IPS DF 6.9 (cell line): ENCODE results near the gene SEMA4A.
A peak's percentile ranks its signal among the peaks of the same experiment; 100 is the strongest.
"Not testable (repeated sequence)": the region's sequence is repeated elsewhere in the genome, so short reads cannot be mapped to it uniquely, and the experiment has no call there.

Experiments
- DNase-seq: peaks from one replicate; pipeline ENCODE4 v3.0.0-alpha.2; 2013; ENCODE audit warnings: low read depth, low spot score
- H3K27ac ChIP-seq: one replicate; pipeline ENCODE4 v1.5.1; 2013; ENCODE audit warnings: low read length, control low read depth
- H3K27me3 ChIP-seq: 2 replicates; pipeline ENCODE4 v1.6.1; 2013; ENCODE audit warnings: mild to moderate bottlenecking, low read length; ENCODE audit not compliant: control insufficient read depth, insufficient read depth
- H3K36me3 ChIP-seq: 2 replicates; pipeline ENCODE4 v1.6.1; 2013; ENCODE audit warnings: low read length; ENCODE audit not compliant: control insufficient read depth, insufficient read depth
- H3K4me1 ChIP-seq: 2 replicates; pipeline ENCODE4 v1.6.1; 2013; ENCODE audit warnings: low read length; ENCODE audit not compliant: control insufficient read depth, insufficient read depth
- H3K4me3 ChIP-seq: 2 replicates; pipeline ENCODE4 v1.5.1; 2013; ENCODE audit warnings: mild to moderate bottlenecking, low read length
- H3K9me3 ChIP-seq: 2 replicates; pipeline ENCODE4 v1.6.1; 2013; ENCODE audit warnings: low read length, inconsistent platforms; ENCODE audit not compliant: control insufficient read depth, insufficient read depth
- WGBS: extraction: QIAGEN DNeasy Blood & Tissue Kit; methylation state at CpG from one replicate; pipeline ENCODE4 v1.1.7; 2013; ENCODE audit warnings: mixed read lengths, missing lambda C conversion rate; ENCODE audit not compliant: insufficient read length, insufficient coverage; 5-methylcytosine and 5-hydroxymethylcytosine counted together

Gene SEMA4A

GRCh38 chr1:156165083-156165482 lies 11.7 kb downstream of the SEMA4A start:
- Histone ChIP-seq H3K4me1 (no peaks in the 10 kb centered on the region; the same call in 1 of the 2 replicates), H3K36me3 (no peaks in the 10 kb centered on the region), H3K27ac (no peak overlapping the region), H3K27me3 (no peaks in the 10 kb centered on the region), H3K4me3 (no peak overlapping the region), H3K9me3 (no peaks in the 10 kb centered on the region)
- WGBS, result no CpG with 5 or more reads among the region's 2 CpGs
- no peak for DNase-seq

- no peak for DNase-seq
- Histone ChIP-seq H3K27me3 (no peaks in the 10 kb centered on the region), H3K4me3 (no peak overlapping the region), H3K4me1 (no peaks in the 10 kb centered on the region), H3K36me3 (no peaks in the 10 kb centered on the region), H3K27ac (no peak overlapping the region), H3K9me3 (no peaks in the 10 kb centered on the region)
- WGBS, result no CpG with 5 or more reads among the region's 5 CpGs
These were observed 14.2 kb downstream of the SEMA4A start for GRCh38 chr1:156167536-156167935.

- Histone ChIP-seq H3K4me1 (peaks cover 2% of the 10 kb centered on the region; the same call in 1 of the 2 replicates), H3K9me3 (no peaks in the 10 kb centered on the region), H3K36me3 (0 out of 2 replicates have a peak, but pooled peaks cover 2% of the 10 kb centered on the region), H3K27me3 (no peaks in the 10 kb centered on the region), H3K27ac (no peak overlapping the region), H3K4me3 (no peak overlapping the region)
- WGBS, result no CpG with 5 or more reads among the region's 9 CpGs
- no peak for DNase-seq
These were observed 19.5 kb downstream of the SEMA4A start for GRCh38 chr1:156172696-156173470.

- no peaks in the 10 kb centered on the region for H3K9me3 ChIP-seq
- H3K27ac ChIP-seq, result no peak overlapping the region
- 0 out of 2 replicates have a peak, but pooled peaks cover 2% of the 10 kb centered on the region for H3K36me3 ChIP-seq
- H3K4me3 ChIP-seq, result no peak overlapping the region
- peaks cover 2% of the 10 kb centered on the region; the same call in 1 of the 2 replicates for H3K4me1 ChIP-seq
- H3K27me3 ChIP-seq, result no peaks in the 10 kb centered on the region
- no CpG with 5 or more reads among the region's 12 CpGs for WGBS
- DNase-seq, result no peak
These were observed 23.3 kb downstream of the SEMA4A start for GRCh38 chr1:156176610-156177210.

- H3K27me3 ChIP-seq, result no peaks in the 10 kb centered on the region
- H3K9me3 ChIP-seq, result no peaks in the 10 kb centered on the region
- 0 out of 2 replicates have a peak, but pooled peaks cover 2% of the 10 kb centered on the region for H3K36me3 ChIP-seq
- no CpG with 5 or more reads among the region's 7 CpGs for WGBS
- no peak overlapping the region for H3K27ac ChIP-seq
- H3K4me3 ChIP-seq, result no peak overlapping the region
- no peak for DNase-seq
- peaks cover 5% of the 10 kb centered on the region; the same call in 1 of the 2 replicates for H3K4me1 ChIP-seq
These were observed 24.7 kb downstream of the SEMA4A start for GRCh38 chr1:156177919-156178654.

- 0 out of 2 replicates have a peak, but pooled peaks cover 2% of the 10 kb centered on the region for H3K36me3 ChIP-seq
- H3K9me3 ChIP-seq, result no peaks in the 10 kb centered on the region
- H3K27ac ChIP-seq, result no peak overlapping the region
- H3K4me3 ChIP-seq, result no peak overlapping the region
- no peaks in the 10 kb centered on the region for H3K27me3 ChIP-seq
- H3K4me1 ChIP-seq, result peaks cover 5% of the 10 kb centered on the region; the same call in 1 of the 2 replicates
- WGBS, result no CpG with 5 or more reads among the region's 3 CpGs
- no peak for DNase-seq
These were observed 27.1 kb downstream of the SEMA4A start for GRCh38 chr1:156180471-156180870.

- not testable (repeated sequence) for H3K36me3 ChIP-seq, H3K27me3 ChIP-seq, DNase-seq, H3K9me3 ChIP-seq, H3K27ac ChIP-seq, H3K4me1 ChIP-seq, H3K4me3 ChIP-seq
- no CpG with 5 or more reads among the region's 8 CpGs for WGBS
These were observed 28.1 kb downstream of the SEMA4A start for GRCh38 chr1:156181391-156181924.

GRCh38 chr1:156182010-156182779 lies 28.8 kb downstream of the SEMA4A start:
- WGBS, result no CpG with 5 or more reads among the region's 12 CpGs
- not testable (repeated sequence) for H3K4me3 ChIP-seq, H3K4me1 ChIP-seq, H3K9me3 ChIP-seq, DNase-seq, H3K36me3 ChIP-seq, H3K27me3 ChIP-seq
- H3K27ac ChIP-seq, result peak overlapping the region; percentile 62

- H3K36me3 ChIP-seq, H3K27ac ChIP-seq, DNase-seq, H3K4me1 ChIP-seq, H3K9me3 ChIP-seq, H3K27me3 ChIP-seq, H3K4me3 ChIP-seq: not testable (repeated sequence)
- no CpG with 5 or more reads among the region's 2 CpGs for WGBS
These were observed 33.2 kb downstream of the SEMA4A start for GRCh38 chr1:156186347-156187177.
